RWPE2 (cell line): ENCODE measurements around the gene ERBB4.

ENCODE experiments used
- ATAC-seq: fragments of 200-7000 bp; cut with Tn5 transposase; 3 replicates; pipeline ENCODE4 v1.9.1; 2021; ENCODE audit warnings: low read depth
- DNase-seq: peaks from one replicate; pipeline ENCODE4 v3.0.0-alpha.2; 2020; ENCODE audit warnings: low spot score
- H3K27ac ChIP-seq: fragments of 450-650 bp; 2 replicates; pipeline ENCODE4 v1.5.1; 2017; ENCODE audit warnings: mild to moderate bottlenecking; ENCODE audit not compliant: poor library complexity, severe bottlenecking
- H3K27me3 ChIP-seq: fragments of 250-450 bp; sonication (Bioruptor Pico); 2 replicates; pipeline ENCODE4 v1.5.1; 2021; ENCODE audit warnings: mild to moderate bottlenecking, moderate library complexity; ENCODE audit not compliant: insufficient read depth, poor library complexity, severe bottlenecking
- H3K36me3 ChIP-seq: fragments of 250-450 bp; sonication (Bioruptor Pico); 2 replicates; pipeline ENCODE4 v1.5.1; 2020; ENCODE audit warnings: low read depth, mild to moderate bottlenecking, moderate library complexity
- H3K4me1 ChIP-seq: fragments of 250-450 bp; sonication (Bioruptor Pico); 2 replicates; pipeline ENCODE4 v1.5.1; 2021; ENCODE audit warnings: mild to moderate bottlenecking, moderate library complexity; ENCODE audit not compliant: insufficient read depth, poor library complexity, severe bottlenecking
- H3K4me3 ChIP-seq: fragments of 250-450 bp; sonication (Bioruptor Pico); 2 replicates; pipeline ENCODE4 v1.5.1; 2021; ENCODE audit warnings: mild to moderate bottlenecking, moderate library complexity; ENCODE audit not compliant: severe bottlenecking
- H3K9me3 ChIP-seq: fragments of 250-450 bp; sonication (Bioruptor Pico); 2 replicates; pipeline ENCODE4 v1.5.1; 2021; ENCODE audit warnings: mild to moderate bottlenecking, moderate library complexity; ENCODE audit not compliant: severe bottlenecking
- TF ChIP-seq, protein P1 (sequence below): fragments of 450-650 bp; IDR thresholded peaks from one replicate; pipeline ENCODE4 v1.5.1; 2017; ENCODE audit warnings: mild to moderate bottlenecking, moderate library complexity; ENCODE audit not compliant: poor library complexity, severe bottlenecking

ERBB4 gene

DNA sequence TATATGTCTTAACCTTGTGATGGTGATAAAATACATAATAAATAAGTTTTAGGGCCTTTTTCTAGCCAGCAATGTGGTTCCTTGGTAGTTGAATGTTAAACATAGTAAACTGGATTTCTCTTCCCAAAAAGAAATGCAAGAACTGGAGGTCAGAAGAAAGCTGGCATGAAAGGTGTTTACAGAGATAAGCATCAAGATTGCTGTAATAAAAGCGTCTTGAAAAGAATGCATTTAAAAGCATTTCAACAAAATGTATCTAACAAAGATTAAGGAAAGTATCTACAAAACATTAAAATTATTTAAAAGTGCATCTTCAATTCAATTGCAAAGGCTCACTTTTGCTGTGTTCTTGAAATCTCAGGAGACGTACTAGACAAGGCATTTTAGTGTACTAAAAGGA, 419.0 kb downstream of the ERBB4 start:
- no peaks in the 10 kb centered on the region for H3K4me1 ChIP-seq
- no peak overlapping the region for H3K27ac ChIP-seq
- no peaks in the 10 kb centered on the region for H3K36me3 ChIP-seq
- H3K9me3 ChIP-seq, result no peaks in the 10 kb centered on the region
- no peak overlapping the region for H3K4me3 ChIP-seq
- ATAC-seq, result no peak
- no peaks in the 10 kb centered on the region for H3K27me3 ChIP-seq
- TF ChIP-seq, protein P1, sequence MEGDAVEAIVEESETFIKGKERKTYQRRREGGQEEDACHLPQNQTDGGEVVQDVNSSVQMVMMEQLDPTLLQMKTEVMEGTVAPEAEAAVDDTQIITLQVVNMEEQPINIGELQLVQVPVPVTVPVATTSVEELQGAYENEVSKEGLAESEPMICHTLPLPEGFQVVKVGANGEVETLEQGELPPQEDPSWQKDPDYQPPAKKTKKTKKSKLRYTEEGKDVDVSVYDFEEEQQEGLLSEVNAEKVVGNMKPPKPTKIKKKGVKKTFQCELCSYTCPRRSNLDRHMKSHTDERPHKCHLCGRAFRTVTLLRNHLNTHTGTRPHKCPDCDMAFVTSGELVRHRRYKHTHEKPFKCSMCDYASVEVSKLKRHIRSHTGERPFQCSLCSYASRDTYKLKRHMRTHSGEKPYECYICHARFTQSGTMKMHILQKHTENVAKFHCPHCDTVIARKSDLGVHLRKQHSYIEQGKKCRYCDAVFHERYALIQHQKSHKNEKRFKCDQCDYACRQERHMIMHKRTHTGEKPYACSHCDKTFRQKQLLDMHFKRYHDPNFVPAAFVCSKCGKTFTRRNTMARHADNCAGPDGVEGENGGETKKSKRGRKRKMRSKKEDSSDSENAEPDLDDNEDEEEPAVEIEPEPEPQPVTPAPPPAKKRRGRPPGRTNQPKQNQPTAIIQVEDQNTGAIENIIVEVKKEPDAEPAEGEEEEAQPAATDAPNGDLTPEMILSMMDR, result no peak
- DNase-seq, result no peak

DNA sequence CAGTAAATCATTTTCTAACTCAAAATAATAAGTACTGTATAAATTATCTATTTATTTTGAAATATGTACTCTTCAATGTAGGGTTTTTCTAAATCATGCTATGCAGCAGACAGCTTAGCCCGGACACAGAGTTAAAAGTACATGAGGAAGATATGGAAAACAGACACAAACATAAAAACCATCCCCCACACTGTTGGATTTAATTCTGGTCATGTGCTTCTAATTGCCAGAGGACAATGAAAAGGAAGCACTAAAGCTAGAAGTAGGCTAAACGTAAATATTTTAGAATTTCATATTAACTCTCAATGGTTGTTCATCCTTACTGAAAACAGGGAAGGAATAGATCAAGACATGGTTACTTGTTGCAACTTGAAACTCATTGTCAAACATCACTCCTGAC, 420.7 kb downstream of the ERBB4 start:
- no peaks in the 10 kb centered on the region for H3K4me1 ChIP-seq
- no peak overlapping the region for H3K4me3 ChIP-seq
- no peak for DNase-seq
- H3K36me3 ChIP-seq, result no peaks in the 10 kb centered on the region
- no peaks in the 10 kb centered on the region for H3K27me3 ChIP-seq
- TF ChIP-seq, protein P1, result no peak
- H3K27ac ChIP-seq, result no peak overlapping the region
- ATAC-seq, result no peak
- H3K9me3 ChIP-seq, result no peaks in the 10 kb centered on the region

DNA sequence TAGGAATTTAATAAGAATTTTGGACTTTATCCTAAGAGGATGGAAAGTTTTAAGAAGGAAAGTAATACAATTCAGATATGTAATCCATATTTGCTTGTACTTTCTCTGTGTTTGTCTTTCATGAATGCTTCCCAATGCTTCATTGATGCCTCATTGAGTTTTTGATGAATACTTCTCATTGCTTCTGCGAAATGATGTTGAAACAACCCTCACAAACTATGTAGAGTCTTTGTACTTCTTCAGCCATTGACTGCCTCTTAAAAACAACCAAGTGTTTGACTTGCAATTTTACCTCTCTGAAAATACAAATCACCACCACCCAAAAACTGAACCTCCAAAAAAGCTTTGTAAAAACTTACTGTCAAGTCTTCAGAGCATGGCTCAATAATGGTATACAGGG, 424.1 kb downstream of the ERBB4 start:
- Histone ChIP-seq H3K4me1 (no peaks in the 10 kb centered on the region), H3K36me3 (no peaks in the 10 kb centered on the region), H3K27ac (no peak overlapping the region), H3K27me3 (no peaks in the 10 kb centered on the region), H3K4me3 (no peak overlapping the region), H3K9me3 (no peaks in the 10 kb centered on the region)
- DNase-seq (no peak), ATAC-seq (no peak)
- TF ChIP-seq, protein P1, result no peak

DNA sequence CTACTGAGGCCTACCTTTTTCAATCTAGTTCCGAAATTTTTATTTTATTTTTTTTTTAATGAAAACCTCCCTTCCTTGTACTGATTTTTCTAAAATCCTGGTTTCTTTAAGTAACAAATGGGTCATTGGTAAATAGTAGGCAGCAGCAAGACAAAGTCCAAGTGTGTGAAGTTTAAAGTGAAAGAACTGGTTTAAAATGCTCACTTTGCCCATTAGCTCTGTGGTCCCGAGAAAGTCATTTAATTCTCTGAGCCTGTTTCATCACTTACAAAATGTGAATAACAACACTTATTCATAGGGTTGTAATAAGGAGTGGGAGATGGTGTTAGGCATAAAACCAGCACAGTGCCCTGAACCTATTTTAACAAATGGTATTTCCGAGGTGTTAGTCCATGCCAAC, 426.2 kb downstream of the ERBB4 start:
- DNase-seq, result no peak
- no peaks in the 10 kb centered on the region for H3K27me3 ChIP-seq
- no peaks in the 10 kb centered on the region for H3K4me1 ChIP-seq
- H3K27ac ChIP-seq, result no peak overlapping the region
- no peak for ATAC-seq
- no peaks in the 10 kb centered on the region for H3K9me3 ChIP-seq
- H3K4me3 ChIP-seq, result no peak overlapping the region
- no peaks in the 10 kb centered on the region for H3K36me3 ChIP-seq
- TF ChIP-seq, protein P1, result no peak

DNA sequence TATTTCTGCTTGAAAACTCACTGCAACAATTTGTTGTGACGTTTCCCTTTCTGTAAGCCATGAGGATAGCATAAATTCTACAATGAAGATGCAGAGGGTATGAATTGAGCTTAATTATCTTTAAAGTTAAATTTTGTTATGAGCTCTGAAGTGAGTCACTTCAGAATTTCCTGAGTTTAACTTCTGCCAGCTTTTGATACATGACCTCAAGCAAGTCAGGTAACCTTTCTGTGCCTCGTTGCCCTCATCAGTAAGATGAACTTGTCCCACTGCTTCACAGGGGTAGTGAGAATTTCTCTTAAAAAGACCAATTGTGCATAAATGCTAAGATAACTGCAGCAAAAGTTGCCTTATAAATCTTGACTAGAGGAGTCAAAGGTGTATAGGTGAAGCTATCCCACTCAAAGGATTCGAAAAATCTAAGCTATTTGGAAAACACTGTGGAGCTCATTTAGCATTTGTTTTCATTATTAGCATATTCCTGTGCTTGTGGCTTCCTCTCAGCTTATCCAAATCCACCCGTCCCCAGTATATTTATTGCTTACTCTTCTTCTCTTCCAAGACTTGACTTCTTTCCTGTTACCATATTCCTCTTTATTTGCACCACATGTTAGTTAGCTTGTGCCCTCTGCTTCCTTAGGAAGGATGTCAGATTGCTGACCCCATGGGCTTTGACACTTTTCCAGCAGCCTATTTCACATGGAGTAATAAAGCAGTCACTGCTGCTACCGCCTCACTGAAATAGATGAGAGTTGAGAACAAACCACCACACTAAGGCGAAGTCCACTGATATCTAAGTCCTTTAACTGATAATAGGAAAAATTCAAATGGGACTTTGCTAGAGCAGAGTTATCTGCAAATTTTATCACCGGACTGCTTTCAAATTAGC, 428.6 kb downstream of the ERBB4 start:
- no peaks in the 10 kb centered on the region for H3K36me3 ChIP-seq
- H3K27me3 ChIP-seq, result no peaks in the 10 kb centered on the region
- TF ChIP-seq, protein P1, result no peak
- no peak overlapping the region for H3K27ac ChIP-seq
- no peak overlapping the region for H3K4me3 ChIP-seq
- DNase-seq, result no peak
- no peak for ATAC-seq
- H3K9me3 ChIP-seq, result no peaks in the 10 kb centered on the region
- no peaks in the 10 kb centered on the region for H3K4me1 ChIP-seq
